ENCODE results near the gene USP37.

The USP37 gene

DNA sequence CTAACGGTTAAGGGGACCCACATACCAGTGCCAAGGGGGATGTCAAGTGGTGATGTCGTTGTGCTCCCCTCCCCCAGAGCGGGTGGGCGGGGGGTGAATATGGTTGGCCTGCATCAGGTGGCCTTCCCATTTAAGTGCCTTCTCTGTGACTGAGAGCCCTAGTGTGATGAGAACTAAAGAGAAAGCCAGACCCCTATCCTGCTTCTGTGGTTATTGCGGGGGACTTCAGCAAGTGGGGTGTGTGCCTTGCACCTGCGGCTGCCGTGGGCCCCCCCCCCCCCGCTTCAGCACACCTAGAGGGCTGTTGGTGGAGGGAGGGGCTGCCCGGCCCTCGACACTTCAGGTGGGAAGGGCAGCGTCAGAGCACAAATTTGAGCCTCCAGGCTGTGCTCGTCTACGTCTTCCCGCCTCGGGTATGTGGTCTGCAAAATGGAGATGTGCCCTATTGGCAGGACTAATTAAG is 162.4 kb downstream of the USP37 start:
- Histone ChIP-seq H3K27ac (peak overlapping the region; percentile 80 to 89), H3K36me3 (peaks cover 23 to 43% (median 40%) of the 10 kb centered on the region in 3 donors), H3K9me3 (no peaks in the 10 kb centered on the region), H3K27me3 (no peaks in the 10 kb centered on the region), H3K4me1 (peaks cover 0 to 64% (median 51%) of the 10 kb centered on the region in 4 donors), H3K4me3 (peak overlapping the region; percentile 34 to 55)
- TF ChIP-seq, protein P1, sequence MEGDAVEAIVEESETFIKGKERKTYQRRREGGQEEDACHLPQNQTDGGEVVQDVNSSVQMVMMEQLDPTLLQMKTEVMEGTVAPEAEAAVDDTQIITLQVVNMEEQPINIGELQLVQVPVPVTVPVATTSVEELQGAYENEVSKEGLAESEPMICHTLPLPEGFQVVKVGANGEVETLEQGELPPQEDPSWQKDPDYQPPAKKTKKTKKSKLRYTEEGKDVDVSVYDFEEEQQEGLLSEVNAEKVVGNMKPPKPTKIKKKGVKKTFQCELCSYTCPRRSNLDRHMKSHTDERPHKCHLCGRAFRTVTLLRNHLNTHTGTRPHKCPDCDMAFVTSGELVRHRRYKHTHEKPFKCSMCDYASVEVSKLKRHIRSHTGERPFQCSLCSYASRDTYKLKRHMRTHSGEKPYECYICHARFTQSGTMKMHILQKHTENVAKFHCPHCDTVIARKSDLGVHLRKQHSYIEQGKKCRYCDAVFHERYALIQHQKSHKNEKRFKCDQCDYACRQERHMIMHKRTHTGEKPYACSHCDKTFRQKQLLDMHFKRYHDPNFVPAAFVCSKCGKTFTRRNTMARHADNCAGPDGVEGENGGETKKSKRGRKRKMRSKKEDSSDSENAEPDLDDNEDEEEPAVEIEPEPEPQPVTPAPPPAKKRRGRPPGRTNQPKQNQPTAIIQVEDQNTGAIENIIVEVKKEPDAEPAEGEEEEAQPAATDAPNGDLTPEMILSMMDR (IDR thresholded peaks at IDR 0.05) = no peak
- DNase-seq = peak; percentile 50 to 79
- intact Hi-C loops (cut with DNase I; ENCODE audit: low total_unique reads) = loop anchor here (5.0 kb wide), 1 partner anchor 62 kb away; no protein-coding TSS in a partner anchor

DNA sequence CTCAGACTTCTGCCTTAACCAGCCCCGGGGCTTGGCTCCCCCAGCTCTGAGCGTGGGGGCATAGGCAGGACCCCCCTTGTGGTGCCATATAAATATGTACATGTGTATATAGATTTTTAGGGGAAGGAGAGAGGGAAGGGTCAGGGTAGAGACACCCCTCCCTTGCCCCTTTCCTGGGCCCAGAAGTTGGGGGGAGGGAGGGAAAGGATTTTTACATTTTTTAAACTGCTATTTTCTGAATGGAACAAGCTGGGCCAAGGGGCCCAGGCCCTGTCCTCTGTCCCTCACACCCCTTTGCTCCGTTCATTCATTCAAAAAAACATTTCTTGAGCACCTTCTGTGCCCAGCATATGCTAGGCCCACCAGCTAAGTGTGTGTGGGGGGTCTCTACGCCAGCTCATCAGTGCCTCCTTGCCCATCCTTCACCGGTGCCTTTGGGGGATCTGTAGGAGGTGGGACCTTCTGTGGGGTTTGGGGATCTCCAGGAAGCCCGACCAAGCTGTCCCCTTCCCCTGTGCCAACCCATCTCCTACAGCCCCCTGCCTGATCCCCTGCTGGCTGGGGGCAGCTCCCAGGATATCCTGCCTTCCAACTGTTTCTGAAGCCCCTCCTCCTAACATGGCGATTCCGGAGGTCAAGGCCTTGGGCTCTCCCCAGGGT is 162.9 kb downstream of the USP37 start:
- DNase-seq = no peak
- peak overlapping the region in 1 of 2 donors; percentile 55 for H3K4me3 ChIP-seq
- TF ChIP-seq, protein P1 (IDR thresholded peaks at IDR 0.05) = no peak

DNA sequence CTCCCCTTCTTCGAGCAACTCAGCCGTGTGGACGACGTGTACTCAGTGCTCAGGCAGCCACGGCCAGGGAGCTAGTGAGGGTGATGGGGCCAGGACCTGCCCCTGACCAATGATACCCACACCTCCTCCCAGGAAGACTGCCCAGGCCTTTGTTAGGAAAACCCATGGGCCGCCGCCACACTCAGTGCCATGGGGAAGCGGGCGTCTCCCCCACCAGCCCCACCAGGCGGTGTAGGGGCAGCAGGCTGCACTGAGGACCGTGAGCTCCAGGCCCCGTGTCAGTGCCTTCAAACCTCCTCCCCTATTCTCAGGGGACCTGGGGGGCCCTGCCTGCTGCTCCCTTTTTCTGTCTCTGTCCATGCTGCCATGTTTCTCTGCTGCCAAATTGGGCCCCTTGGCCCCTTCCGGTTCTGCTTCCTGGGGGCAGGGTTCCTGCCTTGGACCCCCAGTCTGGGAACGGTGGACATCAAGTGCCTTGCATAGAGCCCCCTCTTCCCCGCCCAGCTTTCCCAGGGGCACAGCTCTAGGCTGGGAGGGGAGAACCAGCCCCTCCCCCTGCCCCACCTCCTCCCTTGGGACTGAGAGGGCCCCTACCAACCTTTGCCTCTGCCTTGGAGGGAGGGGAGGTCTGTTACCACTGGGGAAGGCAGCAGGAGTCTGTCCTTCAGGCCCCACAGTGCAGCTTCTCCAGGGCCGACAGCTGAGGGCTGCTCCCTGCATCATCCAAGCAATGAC is 163.6 kb downstream of the USP37 start:
- Histone ChIP-seq H3K4me1 (peaks cover 0 to 64% (median 53%) of the 10 kb centered on the region in 4 donors), H3K9me3 (no peaks in the 10 kb centered on the region), H3K27ac (peak overlapping the region; percentile 80 to 89), H3K36me3 (peaks cover 23 to 52% (median 40%) of the 10 kb centered on the region in 3 donors), H3K27me3 (no peaks in the 10 kb centered on the region), H3K4me3 (no peak overlapping the region)
- DNase-seq = no peak
- intact Hi-C loops (cut with DNase I; ENCODE audit: low total_unique reads) = loop anchor here (5.0 kb wide), 1 partner anchor 63 kb away; no protein-coding TSS in a partner anchor
- TF ChIP-seq, protein P1 (IDR thresholded peaks at IDR 0.05) = no peak

More for the DNA sequence above, 162.9 kb downstream of the USP37 start:
- no peaks in the 10 kb centered on the region for H3K27me3 ChIP-seq
- peak overlapping the region; percentile 80 to 89 for H3K27ac ChIP-seq
- peaks cover 0 to 64% (median 53%) of the 10 kb centered on the region in 4 donors for H3K4me1 ChIP-seq
- intact Hi-C loops (cut with DNase I; ENCODE audit: low total_unique reads) = loop anchor here (5.0 kb wide), 1 partner anchor 62 kb away; no protein-coding TSS in a partner anchor
- no peaks in the 10 kb centered on the region for H3K9me3 ChIP-seq
- H3K36me3 ChIP-seq = peaks cover 23 to 46% (median 40%) of the 10 kb centered on the region in 3 donors

DNA sequence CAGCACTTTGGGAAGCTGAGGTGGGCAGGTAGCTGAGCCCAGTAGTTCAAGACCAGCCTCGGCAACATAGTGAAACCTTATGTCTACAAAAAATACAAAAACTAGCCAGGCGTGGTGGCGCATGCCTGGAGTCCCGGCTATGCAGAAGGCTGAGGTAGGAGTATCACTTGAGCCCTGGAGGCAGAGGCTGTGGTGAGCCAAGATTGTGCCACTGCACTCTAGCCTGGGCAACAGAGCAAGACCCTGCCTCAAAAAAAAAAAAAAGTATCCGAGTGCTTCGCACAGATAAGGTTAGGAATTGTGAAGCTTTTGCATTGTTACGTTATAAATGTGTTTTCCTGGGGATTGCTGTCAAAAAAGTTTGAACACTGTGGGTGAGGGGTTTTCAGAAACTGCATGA is 164.3 kb downstream of the USP37 start:
- TF ChIP-seq, protein P1 (IDR thresholded peaks at IDR 0.05) = no peak
- intact Hi-C loops (cut with DNase I; ENCODE audit: low total_unique reads) = no loop called here
- Histone ChIP-seq H3K4me3 (no peak overlapping the region), H3K9me3 (no peaks in the 10 kb centered on the region), H3K4me1 (peaks cover 0 to 64% (median 53%) of the 10 kb centered on the region in 4 donors), H3K27me3 (no peaks in the 10 kb centered on the region), H3K36me3 (peaks cover 23 to 52% (median 40%) of the 10 kb centered on the region in 3 donors), H3K27ac (peak overlapping the region in 1 of 2 donors; percentile 100)
- DNase-seq = no peak

DNA sequence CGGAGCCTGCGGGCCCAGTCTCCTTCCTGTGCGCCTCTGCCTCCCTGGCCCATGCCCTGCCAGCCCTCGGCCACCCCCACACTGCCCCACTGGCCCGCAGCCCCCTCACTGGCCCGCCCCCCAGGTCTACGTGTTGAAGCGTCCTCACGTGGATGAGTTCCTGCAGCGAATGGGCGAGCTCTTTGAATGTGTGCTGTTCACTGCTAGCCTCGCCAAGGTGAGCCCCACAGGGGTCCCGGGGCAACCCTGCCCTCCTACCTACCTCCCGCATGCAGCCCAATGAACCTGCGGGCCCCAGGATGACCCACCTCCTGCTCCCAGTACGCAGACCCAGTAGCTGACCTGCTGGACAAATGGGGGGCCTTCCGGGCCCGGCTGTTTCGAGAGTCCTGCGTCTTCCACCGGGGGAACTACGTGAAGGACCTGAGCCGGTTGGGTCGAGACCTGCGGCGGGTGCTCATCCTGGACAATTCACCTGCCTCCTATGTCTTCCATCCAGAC is 165.2 kb downstream of the USP37 start:
- TF ChIP-seq, protein P1 (IDR thresholded peaks at IDR 0.05) = no peak
- Histone ChIP-seq H3K4me1 (peaks cover 0 to 64% (median 54%) of the 10 kb centered on the region in 4 donors), H3K27ac (peak overlapping the region; percentile 100), H3K9me3 (no peaks in the 10 kb centered on the region), H3K4me3 (no peak overlapping the region), H3K36me3 (peaks cover 23 to 52% (median 40%) of the 10 kb centered on the region in 3 donors), H3K27me3 (no peaks in the 10 kb centered on the region)
- intact Hi-C loops (cut with DNase I; ENCODE audit: low total_unique reads) = no loop called here
- no peak for DNase-seq

Data from tibial artery (tissue), 4 donors.